PC-3 (cell line): ENCODE data around the gene AKAP17A.

Source experiments
- CTCF ChIP-seq: fragments of 300-600 bp; sonication (generic); conservative IDR thresholded peaks from 2 replicates; pipeline ENCODE4 v1.5.1; 2017; ENCODE audit warnings: antibody characterized with exemption, low read depth, mild to moderate bottlenecking, low read length
- EZH2 ChIP-seq: fragments of 300-600 bp; sonication (generic); IDR thresholded peaks from one replicate; pipeline ENCODE4 v1.6.1; 2017; ENCODE audit warnings: antibody characterized with exemption, mild to moderate bottlenecking, low read length; ENCODE audit not compliant: unreplicated experiment
- EZH2phosphoT487 ChIP-seq: fragments of 300-600 bp; sonication (generic); IDR thresholded peaks from 2 replicates; pipeline ENCODE4 v1.6.1; 2018; ENCODE audit warnings: mild to moderate bottlenecking, antibody characterized with exemption, low read length, borderline replicate concordance

- TF ChIP-seq EZH2 (no peak), CTCF (no peak), EZH2phosphoT487 (no peak)
Observed at GRCh38 chrX:1591863-1592469, 562 bp downstream of the AKAP17A start.
